ENCODE data around the gene NLRC3.

NLRC3 gene

GRCh38 chr16:3561626-3562025 is 15.6 kb downstream of the NLRC3 start:
- H3K27me3 ChIP-seq (replicated peaks; ENCODE audit: control insufficient read depth, insufficient read depth, low read length), result no peaks in the 10 kb centered on the region
- no peaks in the 10 kb centered on the region for H3K4me1 ChIP-seq (ENCODE audit: control insufficient read depth, insufficient read depth, low read length)
- no peak overlapping the region for H3K4me3 ChIP-seq (ENCODE audit: low read length)
- H3K9me3 ChIP-seq (ENCODE audit: control insufficient read depth, low read length), result no peaks in the 10 kb centered on the region
- no peak for DNase-seq (ENCODE audit: low read depth)
- no peak overlapping the region for H3K9ac ChIP-seq (ENCODE audit: low read length)
- H3K36me3 ChIP-seq (ENCODE audit: control insufficient read depth, insufficient read depth, low read length, severe bottlenecking), result no peaks in the 10 kb centered on the region

DNA sequence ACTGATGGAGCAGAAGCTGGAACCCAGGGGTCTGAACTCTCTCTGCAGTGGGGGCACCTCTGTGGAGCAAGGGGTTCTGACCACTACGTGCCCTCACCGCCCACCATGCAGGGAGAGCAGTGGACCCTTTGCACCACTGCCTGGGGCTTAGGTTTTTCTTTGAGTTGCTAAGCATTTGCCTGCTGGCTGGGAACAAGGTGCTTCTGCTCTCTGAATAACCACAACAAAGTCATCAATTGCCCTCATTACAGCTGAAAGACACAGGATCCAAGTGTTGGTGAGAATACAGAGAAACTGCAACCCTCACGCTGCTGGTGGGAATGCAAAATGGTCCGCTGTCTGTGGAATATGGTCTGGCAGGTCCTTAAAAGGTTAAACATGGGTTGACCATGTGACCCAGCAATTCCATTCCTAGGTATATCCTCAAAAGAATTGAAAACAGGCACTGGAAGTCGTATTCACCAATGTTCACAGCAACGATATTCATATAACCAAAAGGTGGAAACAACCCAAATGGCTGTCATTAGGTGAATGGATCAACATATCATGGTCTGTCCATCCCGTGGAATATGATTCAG is 22.8 kb downstream of the NLRC3 start:
- no peak overlapping the region for H3K4me3 ChIP-seq (ENCODE audit: low read length)
- DNase-seq (ENCODE audit: low read depth), result no peak
- H3K36me3 ChIP-seq (ENCODE audit: control insufficient read depth, insufficient read depth, low read length, severe bottlenecking), result no peaks in the 10 kb centered on the region
- no peaks in the 10 kb centered on the region for H3K4me1 ChIP-seq (ENCODE audit: control insufficient read depth, insufficient read depth, low read length)
- H3K9ac ChIP-seq (ENCODE audit: low read length), result no peak overlapping the region
- H3K27me3 ChIP-seq (replicated peaks; ENCODE audit: control insufficient read depth, insufficient read depth, low read length), result peaks cover 28% of the 10 kb centered on the region
- no peaks in the 10 kb centered on the region for H3K9me3 ChIP-seq (ENCODE audit: control insufficient read depth, low read length)

- Histone ChIP-seq H3K36me3 (ENCODE audit: control insufficient read depth, insufficient read depth, low read length, severe bottlenecking) (no peaks in the 10 kb centered on the region), H3K4me3 (ENCODE audit: low read length) (no peak overlapping the region), H3K4me1 (ENCODE audit: control insufficient read depth, insufficient read depth, low read length) (no peaks in the 10 kb centered on the region), H3K9ac (ENCODE audit: low read length) (no peak overlapping the region), H3K27me3 (replicated peaks; ENCODE audit: control insufficient read depth, insufficient read depth, low read length) (peaks cover 28% of the 10 kb centered on the region), H3K9me3 (ENCODE audit: control insufficient read depth, low read length) (no peaks in the 10 kb centered on the region)
- no peak for DNase-seq (ENCODE audit: low read depth)
These were observed 23.9 kb downstream of the NLRC3 start for GRCh38 chr16:3553138-3553923.

- DNase-seq (ENCODE audit: low read depth), result no peak
- Histone ChIP-seq H3K27me3 (replicated peaks; ENCODE audit: control insufficient read depth, insufficient read depth, low read length) (peaks cover 25% of the 10 kb centered on the region), H3K4me3 (ENCODE audit: low read length) (no peak overlapping the region), H3K9ac (ENCODE audit: low read length) (no peak overlapping the region), H3K36me3 (ENCODE audit: control insufficient read depth, insufficient read depth, low read length, severe bottlenecking) (no peaks in the 10 kb centered on the region), H3K4me1 (ENCODE audit: control insufficient read depth, insufficient read depth, low read length) (no peaks in the 10 kb centered on the region), H3K9me3 (ENCODE audit: control insufficient read depth, low read length) (no peaks in the 10 kb centered on the region)
These were observed 26.1 kb downstream of the NLRC3 start for GRCh38 chr16:3550851-3551847.

DNA sequence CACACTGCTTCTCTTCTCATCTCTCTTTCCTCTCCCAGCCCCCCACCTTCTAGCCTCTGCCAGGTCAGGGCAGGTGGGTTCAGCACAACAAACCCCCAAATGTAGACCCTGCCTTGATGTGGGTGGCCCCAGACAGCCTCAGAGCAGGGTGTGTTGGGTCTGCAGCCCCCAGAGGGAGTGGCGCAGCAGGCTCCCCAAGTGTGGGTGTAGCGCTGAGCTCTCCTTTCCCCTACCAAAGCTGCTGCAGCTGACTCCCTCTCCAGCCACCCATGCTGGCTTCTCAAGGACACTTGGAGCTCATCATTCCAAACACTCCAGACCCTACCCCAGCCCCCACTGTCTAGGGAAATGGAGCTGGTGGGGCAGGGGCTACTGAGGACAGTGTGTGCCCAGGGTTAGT is 27.3 kb downstream of the NLRC3 start:
- Histone ChIP-seq H3K4me3 (ENCODE audit: low read length) (no peak overlapping the region), H3K4me1 (ENCODE audit: control insufficient read depth, insufficient read depth, low read length) (no peaks in the 10 kb centered on the region), H3K27me3 (replicated peaks; ENCODE audit: control insufficient read depth, insufficient read depth, low read length) (peaks cover 25% of the 10 kb centered on the region), H3K36me3 (ENCODE audit: control insufficient read depth, insufficient read depth, low read length, severe bottlenecking) (no peaks in the 10 kb centered on the region), H3K9ac (ENCODE audit: low read length) (no peak overlapping the region), H3K9me3 (ENCODE audit: control insufficient read depth, low read length) (no peaks in the 10 kb centered on the region)
- no peak for DNase-seq (ENCODE audit: low read depth)

DNA sequence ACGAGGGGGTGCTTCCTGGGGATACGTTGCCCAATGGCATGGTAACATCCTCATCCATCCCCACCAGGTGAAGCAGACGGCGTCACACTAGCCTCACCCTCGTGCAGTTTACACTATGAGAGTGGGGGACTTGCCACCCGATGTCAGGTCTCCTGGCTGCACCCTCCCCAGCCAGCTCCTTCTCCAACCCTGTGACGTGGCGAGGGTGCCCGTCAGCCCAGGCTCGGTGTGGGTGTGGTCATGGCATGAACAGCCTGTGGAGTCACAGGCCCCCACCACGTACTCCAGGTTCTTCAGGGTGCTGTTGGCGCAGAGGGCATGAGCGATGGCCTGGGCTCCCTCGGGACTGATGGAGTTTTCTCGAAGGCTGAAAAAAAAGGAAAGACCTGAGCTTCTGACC is 28.3 kb downstream of the NLRC3 start:
- Histone ChIP-seq H3K27me3 (replicated peaks; ENCODE audit: control insufficient read depth, insufficient read depth, low read length) (peaks cover 22% of the 10 kb centered on the region), H3K36me3 (ENCODE audit: control insufficient read depth, insufficient read depth, low read length, severe bottlenecking) (no peaks in the 10 kb centered on the region), H3K9me3 (ENCODE audit: control insufficient read depth, low read length) (no peaks in the 10 kb centered on the region), H3K4me3 (ENCODE audit: low read length) (no peak overlapping the region), H3K4me1 (ENCODE audit: control insufficient read depth, insufficient read depth, low read length) (no peaks in the 10 kb centered on the region), H3K9ac (ENCODE audit: low read length) (no peak overlapping the region)
- DNase-seq (ENCODE audit: low read depth), result no peak

DNA sequence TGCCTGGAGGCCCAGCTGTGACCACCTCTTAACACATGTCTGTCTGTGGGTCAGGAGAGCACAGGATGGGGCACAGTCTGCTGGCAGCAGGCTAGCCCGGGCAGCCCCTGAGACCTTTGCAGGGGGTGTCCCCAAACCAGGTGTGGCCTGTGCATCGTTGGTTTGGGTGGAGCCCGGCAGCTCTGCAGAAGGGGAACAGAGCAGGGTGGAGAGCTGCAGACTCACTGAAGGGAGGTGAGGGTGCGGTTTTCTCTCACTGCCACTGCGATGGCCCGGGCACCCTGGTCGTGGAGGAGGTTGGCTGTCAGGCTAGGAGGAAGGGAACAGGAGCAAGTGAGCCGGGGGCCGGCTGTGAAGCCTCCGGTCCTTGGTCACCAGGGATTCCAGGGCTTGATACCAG is 28.8 kb downstream of the NLRC3 start:
- H3K27me3 ChIP-seq (replicated peaks; ENCODE audit: control insufficient read depth, insufficient read depth, low read length), result peaks cover 22% of the 10 kb centered on the region
- H3K9me3 ChIP-seq (ENCODE audit: control insufficient read depth, low read length), result no peaks in the 10 kb centered on the region
- no peaks in the 10 kb centered on the region for H3K4me1 ChIP-seq (ENCODE audit: control insufficient read depth, insufficient read depth, low read length)

GRCh38 chr16:3546986-3547682 is 30.1 kb downstream of the NLRC3 start:
- H3K4me3 ChIP-seq (ENCODE audit: low read length), result no peak overlapping the region
- DNase-seq (ENCODE audit: low read depth), result no peak
- peaks cover 11% of the 10 kb centered on the region for H3K4me1 ChIP-seq (ENCODE audit: control insufficient read depth, insufficient read depth, low read length)
- no peak overlapping the region for H3K9ac ChIP-seq (ENCODE audit: low read length)
- no peaks in the 10 kb centered on the region for H3K36me3 ChIP-seq (ENCODE audit: control insufficient read depth, insufficient read depth, low read length, severe bottlenecking)
- peaks cover 17% of the 10 kb centered on the region for H3K27me3 ChIP-seq (replicated peaks; ENCODE audit: control insufficient read depth, insufficient read depth, low read length)
- no peaks in the 10 kb centered on the region for H3K9me3 ChIP-seq (ENCODE audit: control insufficient read depth, low read length)

More for the DNA sequence above, 28.8 kb downstream of the NLRC3 start:
- no peak for DNase-seq (ENCODE audit: low read depth)
- Histone ChIP-seq H3K36me3 (ENCODE audit: control insufficient read depth, insufficient read depth, low read length, severe bottlenecking) (no peaks in the 10 kb centered on the region), H3K4me3 (ENCODE audit: low read length) (no peak overlapping the region), H3K9ac (ENCODE audit: low read length) (no peak overlapping the region)

- no peak for DNase-seq (ENCODE audit: low read depth)
- no peaks in the 10 kb centered on the region for H3K9me3 ChIP-seq (ENCODE audit: control insufficient read depth, low read length)
- peaks cover 22% of the 10 kb centered on the region for H3K36me3 ChIP-seq (ENCODE audit: control insufficient read depth, insufficient read depth, low read length, severe bottlenecking)
- no peak overlapping the region for H3K9ac ChIP-seq (ENCODE audit: low read length)
- no peaks in the 10 kb centered on the region for H3K27me3 ChIP-seq (replicated peaks; ENCODE audit: control insufficient read depth, insufficient read depth, low read length)
- no peak overlapping the region for H3K4me3 ChIP-seq (ENCODE audit: low read length)
- H3K4me1 ChIP-seq (ENCODE audit: control insufficient read depth, insufficient read depth, low read length), result peaks cover 11% of the 10 kb centered on the region
These were observed 34.4 kb downstream of the NLRC3 start for GRCh38 chr16:3542601-3543373.

DNA sequence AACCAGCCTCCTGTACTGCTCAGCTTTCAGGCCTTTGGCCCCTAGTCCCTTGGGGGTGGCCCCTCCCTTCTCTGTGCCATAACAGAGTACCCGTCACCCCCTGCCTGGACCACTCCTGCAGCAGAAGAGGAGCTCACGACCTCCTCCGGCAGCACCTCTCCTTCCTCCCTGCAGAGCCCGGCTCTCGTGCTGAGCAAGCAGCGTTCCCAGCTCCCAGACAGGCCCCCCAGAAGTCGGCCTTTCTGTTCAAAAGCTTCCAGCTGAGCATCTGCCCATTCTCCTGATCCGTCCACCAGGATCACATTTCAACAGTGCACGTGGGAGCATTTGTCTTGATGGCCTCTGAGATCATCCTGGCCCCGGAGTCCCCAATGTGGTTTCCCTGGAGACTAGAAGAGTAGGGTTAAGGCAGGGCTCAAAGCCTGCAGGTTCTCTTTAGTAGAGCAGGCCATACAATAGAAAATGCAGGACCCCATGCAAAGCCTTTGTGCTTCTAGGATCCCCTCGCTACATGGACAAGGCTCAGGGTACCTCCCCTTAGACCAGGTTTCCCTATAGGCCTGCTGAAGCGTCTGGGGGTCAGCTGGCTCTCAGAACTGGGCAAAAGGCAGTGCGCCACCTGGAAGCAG is 35.6 kb downstream of the NLRC3 start:
- H3K36me3 ChIP-seq (ENCODE audit: control insufficient read depth, insufficient read depth, low read length, severe bottlenecking), result peaks cover 22% of the 10 kb centered on the region
- H3K4me3 ChIP-seq (ENCODE audit: low read length), result no peak overlapping the region
- peaks cover 18% of the 10 kb centered on the region for H3K4me1 ChIP-seq (ENCODE audit: control insufficient read depth, insufficient read depth, low read length)
- H3K9me3 ChIP-seq (ENCODE audit: control insufficient read depth, low read length), result no peaks in the 10 kb centered on the region
- DNase-seq (ENCODE audit: low read depth), result no peak
- no peak overlapping the region for H3K9ac ChIP-seq (ENCODE audit: low read length)
- no peaks in the 10 kb centered on the region for H3K27me3 ChIP-seq (replicated peaks; ENCODE audit: control insufficient read depth, insufficient read depth, low read length)

Data from adipocyte (in vitro differentiated cells).